ENCODE measurements around the gene USP40. TPM values are rescaled to one million over a fixed set of nuclear protein-coding genes. Genes with fewer than 3 reads are reported as not detected.

Gene USP40
- total and polyA plus RNA-seq, 2 donors (not counting 1 experiment from before 2014, with no cell fraction given) = 19.8 to 37.0 TPM

- peaks cover 7% of the 10 kb centered on the region for H3K27me3 Mint-ChIP-seq
- Histone ChIP-seq H3K4me3 (ENCODE audit: control extremely low read depth in 1 of 5, extremely low read depth in 1 of 5, insufficient read depth in 1 of 5, low read depth in 2 of 5, low read length in 4 of 5) (no peak overlapping the region), H3K36me3 (replicated peaks in 1 of 2; ENCODE audit: control extremely low read depth in 1 of 2, control insufficient read depth in 1 of 2, extremely low read depth in 1 of 2, insufficient read depth in 2 of 2, low read length in 1 of 2) (no peaks in the 10 kb centered on the region), H3K79me2 (ENCODE audit: control insufficient read depth, insufficient read depth, low read length) (peaks cover 2% of the 10 kb centered on the region), H3K9ac (ENCODE audit: low read length) (no peak overlapping the region), H3K4me2 (replicated peaks; ENCODE audit: low read depth, low read length, poor library complexity, severe bottlenecking) (no peak overlapping the region), H3K27me3 (replicated peaks in 1 of 4; ENCODE audit: control extremely low read depth in 1 of 4, control insufficient read depth in 3 of 4, insufficient read depth in 4 of 4, low read length in 3 of 4) (no peaks in the 10 kb centered on the region), H2AFZ (ENCODE audit: insufficient read depth, low read depth, low read length, poor library complexity, severe bottlenecking) (no peak overlapping the region), H3K27ac (ENCODE audit: low read length in 2 of 2) (no peak overlapping the region), H3K9me3 (ENCODE audit: control extremely low read depth in 1 of 3, control insufficient read depth in 2 of 3, insufficient read depth in 1 of 3, low read length in 2 of 3) (peaks cover 0 to 3% (median 0%) of the 10 kb centered on the region in 3 donors), H3K4me1 (ENCODE audit: control insufficient read depth in 2 of 2, insufficient read depth in 2 of 2, low read length in 2 of 2) (no peaks in the 10 kb centered on the region), H4K20me1 (ENCODE audit: control insufficient read depth, insufficient read depth, low read length, poor library complexity, severe bottlenecking) (no peaks in the 10 kb centered on the region)
- no peaks in the 10 kb centered on the region for H3K9me3 Mint-ChIP-seq (ENCODE audit: insufficient read depth)
- DNase-seq (no peak), ATAC-seq (ENCODE audit: low read depth) (no peak)
- WGBS (ENCODE audit: insufficient coverage) = no CpG with 5 or more reads among the region's 2 CpGs
- no peak overlapping the region for H3K27ac Mint-ChIP-seq
- ChIA-PET POLR2A (no interaction called here), CTCF (no interaction called here)
- no peak overlapping the region for H3K4me3 Mint-ChIP-seq
- intact Hi-C loops (cut with micrococcal nuclease) = no loop called here
- TF ChIP-seq CTCF (IDR thresholded peaks at IDR 0.05) = no peak
- TF ChIP-seq EZH2 (IDR thresholded peaks at IDR 0.05; ENCODE audit: borderline replicate concordance, insufficient read depth, low read depth, low read length, poor library complexity, severe bottlenecking) = no peak
- no peaks in the 10 kb centered on the region for H3K4me1 Mint-ChIP-seq
These were observed 4.9 kb upstream of the USP40 start for GRCh38 chr2:233571462-233571861.

GRCh38 chr2:233571001-233571400 is 4.4 kb upstream of the USP40 start:
- no peaks in the 10 kb centered on the region for H3K4me1 ChIP-seq (ENCODE audit: control insufficient read depth in 2 of 2, insufficient read depth in 2 of 2, low read length in 2 of 2)
- no peak overlapping the region for H3K4me2 ChIP-seq (replicated peaks; ENCODE audit: low read depth, low read length, poor library complexity, severe bottlenecking)
- no peaks in the 10 kb centered on the region for H3K4me1 Mint-ChIP-seq
- peaks cover 7% of the 10 kb centered on the region for H3K27me3 Mint-ChIP-seq
- H3K4me3 Mint-ChIP-seq = no peak overlapping the region
- H3K27ac ChIP-seq (ENCODE audit: low read length in 2 of 2) = no peak overlapping the region
- no peak for DNase-seq
- H3K27ac Mint-ChIP-seq = no peak overlapping the region
- no peaks in the 10 kb centered on the region for H3K27me3 ChIP-seq (replicated peaks in 1 of 4; ENCODE audit: control extremely low read depth in 1 of 4, control insufficient read depth in 3 of 4, insufficient read depth in 4 of 4, low read length in 3 of 4)
- no peak overlapping the region for H3K4me3 ChIP-seq (ENCODE audit: control extremely low read depth in 1 of 5, extremely low read depth in 1 of 5, insufficient read depth in 1 of 5, low read depth in 2 of 5, low read length in 4 of 5)
- POLR2A ChIA-PET = no interaction called here
- no peaks in the 10 kb centered on the region for H4K20me1 ChIP-seq (ENCODE audit: control insufficient read depth, insufficient read depth, low read length, poor library complexity, severe bottlenecking)
- intact Hi-C loops (cut with micrococcal nuclease) = no loop called here
- H3K9ac ChIP-seq (ENCODE audit: low read length) = no peak overlapping the region
- H2AFZ ChIP-seq (ENCODE audit: insufficient read depth, low read depth, low read length, poor library complexity, severe bottlenecking) = no peak overlapping the region
- no peak for ATAC-seq (ENCODE audit: low read depth)
- H3K36me3 ChIP-seq (replicated peaks in 1 of 2; ENCODE audit: control extremely low read depth in 1 of 2, control insufficient read depth in 1 of 2, extremely low read depth in 1 of 2, insufficient read depth in 2 of 2, low read length in 1 of 2) = no peaks in the 10 kb centered on the region
- peaks cover 0 to 2% (median 0%) of the 10 kb centered on the region in 3 donors for H3K9me3 ChIP-seq (ENCODE audit: control extremely low read depth in 1 of 3, control insufficient read depth in 2 of 3, insufficient read depth in 1 of 3, low read length in 2 of 3)
- CTCF ChIA-PET = no interaction called here
- TF ChIP-seq CTCF (IDR thresholded peaks at IDR 0.05) = no peak
- WGBS (ENCODE audit: insufficient coverage) = no CpG with 5 or more reads among the region's 1 CpG
- H3K9me3 Mint-ChIP-seq (ENCODE audit: insufficient read depth) = no peaks in the 10 kb centered on the region
- peaks cover 5% of the 10 kb centered on the region for H3K79me2 ChIP-seq (ENCODE audit: control insufficient read depth, insufficient read depth, low read length)

Data from B cell (primary cell).